T-helper 1 cell (primary cell): ENCODE results near the gene TRIM38.
"Not testable (repeated sequence)": the region's sequence is repeated elsewhere in the genome, so short reads cannot be mapped to it uniquely, and the experiment has no call there.

Source experiments
- DNase-seq, 5 donors: peaks; one replicate each; pipeline ENCODE4 v3.0.0-alpha.2; 2012 to 2020

Gene TRIM38

GRCh38 chr6:25942561-25943147, 19.9 kb upstream of the TRIM38 start:
- DNase-seq, result peak in 1 of 5 donors; percentile 52

GRCh38 chr6:25943887-25944286, 18.7 kb upstream of the TRIM38 start:
- DNase-seq, result no peak

GRCh38 chr6:25944688-25945574, 17.7 kb upstream of the TRIM38 start:
- peak in 1 of 5 donors; percentile 73 for DNase-seq

GRCh38 chr6:25945738-25946137, 16.9 kb upstream of the TRIM38 start:
- not testable (repeated sequence) for DNase-seq

- DNase-seq, result no peak
Observed at GRCh38 chr6:25946631-25947030, 16.0 kb upstream of the TRIM38 start.

- DNase-seq, result not testable (repeated sequence)
Observed at GRCh38 chr6:25947492-25947891, 15.1 kb upstream of the TRIM38 start.

- no peak for DNase-seq
Observed at GRCh38 chr6:25949695-25950094, 12.9 kb upstream of the TRIM38 start.

GRCh38 chr6:25950297-25950696, 12.3 kb upstream of the TRIM38 start:
- no peak for DNase-seq

- no peak for DNase-seq
Observed at GRCh38 chr6:25951296-25952032, 11.1 kb upstream of the TRIM38 start.

- no peak for DNase-seq
Observed at GRCh38 chr6:25952535-25952934, 10.1 kb upstream of the TRIM38 start.

- DNase-seq, result no peak
Observed at GRCh38 chr6:25953733-25954132, 8.9 kb upstream of the TRIM38 start.

GRCh38 chr6:25954756-25955155, 7.8 kb upstream of the TRIM38 start:
- no peak for DNase-seq

GRCh38 chr6:25956226-25956625, 6.4 kb upstream of the TRIM38 start:
- DNase-seq, result no peak

GRCh38 chr6:25958700-25959162, 3.9 kb upstream of the TRIM38 start:
- DNase-seq, result no peak

- DNase-seq, result no peak
Observed at GRCh38 chr6:25959890-25960536, 2.6 kb upstream of the TRIM38 start.

- peak in 1 of 5 donors; percentile 25 for DNase-seq
Observed at GRCh38 chr6:25960734-25961133, 1.9 kb upstream of the TRIM38 start.

GRCh38 chr6:25961619-25962148, 918 bp upstream of the TRIM38 start:
- no peak for DNase-seq

GRCh38 chr6:25963426-25964123, 973 bp downstream of the TRIM38 start:
- DNase-seq, result no peak

- DNase-seq, result no peak
Observed at GRCh38 chr6:25965058-25965457, 2.5 kb downstream of the TRIM38 start.

GRCh38 chr6:25966711-25967110, 4.1 kb downstream of the TRIM38 start:
- peak in 1 of 5 donors; percentile 20 for DNase-seq

GRCh38 chr6:25968769-25969168, 6.2 kb downstream of the TRIM38 start:
- DNase-seq, result no peak
